Uterus (tissue), 2 donors: ENCODE results near the gene APOL1.

Source experiments
- CTCF ChIP-seq, 4 experiments: fragments of 200-600 bp in 2 of 4; fragments of 450-650 bp in 2 of 4; sonication (generic) in 2 of 4; IDR thresholded peaks; one replicate each; pipeline ENCODE4 v1.5.1; 2016 to 2019; ENCODE audit warnings: antibody characterized with exemption in 4 of 4, mild to moderate bottlenecking in 2 of 4, moderate library complexity in 1 of 4
- POLR2A ChIP-seq, 2 donors: fragments of 450-650 bp; IDR thresholded peaks; one replicate each; pipeline ENCODE4 v1.6.1; 2016; ENCODE audit warnings: antibody characterized with exemption in 2 of 2, mild to moderate bottlenecking in 1 of 2, moderate library complexity in 1 of 2

- no peak for TF ChIP-seq CTCF (IDR thresholded peaks at IDR 0.05)
- no peak for TF ChIP-seq POLR2A (IDR thresholded peaks at IDR 0.05)
Measured at GRCh38 chr22:36239150-36239400, 13.9 kb upstream of the APOL1 start.
